ENCODE data around the gene RNF182.
"Not testable (repeated sequence)": the region's sequence is repeated elsewhere in the genome, so short reads cannot be mapped to it uniquely, and the experiment has no call there.

Gene RNF182

DNA sequence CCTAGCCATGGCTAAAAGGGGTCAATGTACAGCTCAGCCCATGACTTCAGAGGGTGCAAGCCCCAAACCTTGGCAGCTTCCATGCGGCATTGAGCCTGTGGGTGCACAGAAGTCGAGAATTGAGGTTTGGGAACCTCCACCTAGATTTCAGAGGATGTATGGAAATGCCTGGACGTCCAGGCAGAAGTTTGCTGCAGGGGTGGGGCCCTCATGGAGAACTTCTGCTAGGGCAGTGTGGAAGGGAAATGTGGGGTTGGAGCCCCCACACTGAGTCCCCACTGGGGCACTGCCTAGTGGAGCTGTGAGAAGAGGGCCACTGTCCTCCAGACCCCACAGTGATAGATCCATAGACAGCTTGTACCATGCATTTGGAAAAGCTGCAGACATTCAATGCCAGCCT, 47.9 kb downstream of the RNF182 start:
- DNase-seq: not testable (repeated sequence)

DNA sequence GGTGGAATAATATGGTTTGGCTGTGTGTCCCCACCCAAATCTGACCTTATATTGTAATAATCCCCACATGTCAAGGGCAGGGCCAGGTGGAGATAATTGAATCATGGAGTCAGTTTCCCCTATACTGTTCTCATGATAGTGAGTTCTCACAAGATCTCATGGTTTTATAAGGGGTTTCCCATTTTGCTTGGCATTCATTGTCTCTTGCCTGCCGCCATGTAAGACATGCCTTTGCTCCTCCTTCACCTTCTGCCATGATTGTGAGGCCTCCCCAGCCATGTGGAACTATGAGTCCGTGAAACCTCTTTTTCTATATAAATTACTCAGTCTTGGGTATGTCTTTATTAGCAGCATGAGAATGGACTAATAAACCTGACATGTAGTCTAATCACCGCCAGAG, 48.7 kb downstream of the RNF182 start:
- DNase-seq: not testable (repeated sequence)

DNA sequence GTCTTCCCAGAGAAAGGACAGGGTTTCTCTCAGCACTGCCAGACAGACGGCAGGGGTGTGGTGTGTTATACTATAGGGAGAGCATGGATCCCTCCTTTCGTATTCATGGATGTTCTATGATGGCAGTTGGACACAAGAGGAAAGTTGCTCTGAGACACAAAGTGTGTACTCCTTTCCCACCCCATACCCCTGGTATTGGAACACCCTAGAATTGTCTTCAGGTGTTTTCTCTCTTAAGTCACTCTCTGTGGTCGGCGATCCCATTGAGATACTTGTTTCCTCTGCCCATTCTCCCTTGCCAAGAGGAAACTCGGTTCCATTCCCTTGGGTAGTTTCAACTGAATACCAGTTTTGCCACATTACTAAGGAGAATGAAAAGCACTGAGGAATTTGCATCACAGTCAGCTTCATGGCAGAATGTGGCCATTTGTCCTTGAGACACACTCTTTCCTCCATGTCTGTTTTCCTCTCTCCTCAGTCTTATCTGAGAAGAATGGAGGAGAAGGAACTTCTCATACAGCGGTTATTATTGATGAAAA, 53.4 kb downstream of the RNF182 start:
- DNase-seq: no peak

DNA sequence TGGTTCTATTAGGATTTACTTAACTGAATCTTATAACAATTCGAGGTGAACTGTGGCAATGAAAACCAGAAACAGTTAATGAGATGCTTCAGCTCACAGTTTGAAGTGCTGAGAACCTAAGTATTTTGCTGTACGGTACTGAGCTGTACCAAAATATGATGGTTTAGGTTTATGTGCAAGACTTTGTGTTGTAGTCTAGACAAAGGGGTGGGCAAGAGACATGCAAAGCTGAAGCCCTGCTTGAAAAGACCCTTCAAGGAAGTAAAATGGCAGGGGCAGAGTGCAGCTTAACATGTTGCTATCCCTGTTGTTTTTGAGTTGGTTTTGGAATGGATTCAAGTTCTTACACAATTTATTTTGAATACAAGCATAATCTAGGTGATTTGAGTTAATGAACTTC, 54.0 kb downstream of the RNF182 start:
- DNase-seq: no peak

- DNase-seq: no peak
Observed at GRCh38 chr6:13979284-13980171, 54.8 kb downstream of the RNF182 start.

GRCh38 chr6:13980534-13980933, 55.8 kb downstream of the RNF182 start:
- DNase-seq: no peak

DNA sequence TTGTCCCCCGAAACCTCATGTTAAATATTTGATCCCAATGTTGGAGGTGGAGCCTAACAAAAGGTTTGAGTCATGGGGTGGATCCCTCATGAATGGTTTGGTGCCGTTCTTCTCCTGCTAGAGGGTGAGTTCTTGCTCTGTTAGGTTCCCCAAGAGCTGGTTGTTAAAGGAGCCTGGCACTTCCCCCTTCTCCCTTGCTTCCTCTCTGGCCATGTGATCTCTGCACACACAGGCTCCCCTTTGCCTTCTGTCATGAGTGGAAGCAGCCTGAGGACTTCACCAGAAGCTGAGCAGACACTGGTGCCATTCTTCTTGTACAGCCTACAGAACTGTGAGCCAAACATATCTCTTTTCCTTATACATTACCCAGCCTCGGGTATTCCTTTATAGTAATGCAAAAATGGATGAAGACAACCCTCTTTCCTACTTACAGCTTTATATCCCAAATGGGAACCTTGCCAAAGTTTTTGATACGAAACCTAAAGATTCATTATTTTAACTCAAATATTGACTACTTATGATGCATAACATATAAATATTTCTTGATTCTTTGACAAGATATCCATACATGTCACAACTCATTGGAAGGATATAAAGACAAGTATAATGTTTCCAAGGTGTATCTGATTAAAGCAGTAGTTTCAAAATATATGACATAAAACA, 61.0 kb downstream of the RNF182 start:
- no peak for DNase-seq

- DNase-seq: no peak
Observed at GRCh38 chr6:13986700-13987399, 62.1 kb downstream of the RNF182 start.

DNA sequence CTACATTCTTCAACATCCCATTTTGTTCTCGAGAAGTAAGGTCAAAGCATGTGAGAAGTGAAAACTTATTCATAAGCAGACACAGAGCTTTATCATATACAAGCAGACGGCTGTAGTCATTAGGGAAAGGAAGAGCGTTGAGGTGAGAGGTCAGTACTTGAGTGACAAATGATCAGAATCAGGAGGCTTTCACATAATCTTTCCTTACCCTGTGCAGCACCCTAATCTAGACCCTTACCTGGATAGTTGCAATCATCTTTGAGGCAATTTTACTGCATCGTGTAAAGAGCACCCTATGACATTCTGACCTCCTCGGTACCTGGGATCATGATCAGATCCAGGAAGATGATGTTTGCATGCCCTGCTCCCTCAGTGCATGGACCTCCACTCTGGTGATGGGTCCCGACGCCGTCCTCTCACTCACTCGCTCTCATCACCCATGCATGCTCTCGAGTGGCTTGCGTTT, 62.7 kb downstream of the RNF182 start:
- DNase-seq: no peak

DNA sequence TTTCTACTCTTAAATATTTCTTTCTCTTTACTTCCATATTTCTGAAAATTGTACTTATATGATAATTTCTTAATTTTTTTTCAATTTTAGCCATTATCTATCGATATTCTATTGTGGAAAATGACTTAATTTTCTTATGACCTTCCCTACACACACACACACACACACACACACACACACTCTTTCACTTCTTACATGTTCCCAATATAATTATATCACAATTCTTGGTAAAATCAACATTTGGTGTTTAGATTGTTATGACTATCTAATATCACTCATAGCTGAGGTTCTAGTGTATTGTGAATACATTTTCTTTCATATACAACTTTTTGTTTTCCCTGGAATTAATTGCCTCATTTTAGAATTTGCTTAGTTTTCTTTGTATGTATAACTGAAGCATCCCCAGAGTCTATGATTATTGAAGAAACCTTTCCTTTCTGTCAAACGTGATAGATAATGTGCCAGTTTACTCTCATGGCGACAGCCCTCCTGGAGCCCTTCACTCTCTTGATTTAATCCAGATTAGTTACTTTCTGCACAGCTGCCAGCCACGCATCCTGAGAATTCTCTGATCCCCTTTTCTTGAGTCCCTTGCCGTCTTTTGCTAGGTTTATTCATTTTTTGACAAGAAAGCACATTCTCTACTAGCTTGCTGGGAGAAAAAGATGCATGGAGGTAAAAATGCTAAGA, 63.4 kb downstream of the RNF182 start:
- no peak for DNase-seq

DNA sequence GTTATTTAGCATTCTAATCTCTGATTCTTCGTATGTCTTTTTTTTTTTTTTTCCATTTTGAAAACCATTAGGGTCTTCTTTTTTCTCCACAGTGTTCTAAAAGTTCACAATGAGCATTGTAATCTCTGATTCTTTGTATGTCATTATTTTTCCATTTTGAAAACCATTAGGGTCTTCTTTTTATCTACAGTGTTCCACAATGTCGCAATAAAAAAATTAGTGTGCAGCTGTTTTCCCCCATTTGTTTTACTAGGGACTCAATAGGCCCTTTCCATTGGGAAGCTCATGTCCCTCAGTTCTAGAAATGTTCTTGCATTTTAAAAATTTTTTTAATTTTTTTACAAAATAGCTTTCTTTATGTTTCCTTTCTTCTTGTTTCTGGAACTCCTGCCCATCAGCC, 64.2 kb downstream of the RNF182 start:
- no peak for DNase-seq

DNA sequence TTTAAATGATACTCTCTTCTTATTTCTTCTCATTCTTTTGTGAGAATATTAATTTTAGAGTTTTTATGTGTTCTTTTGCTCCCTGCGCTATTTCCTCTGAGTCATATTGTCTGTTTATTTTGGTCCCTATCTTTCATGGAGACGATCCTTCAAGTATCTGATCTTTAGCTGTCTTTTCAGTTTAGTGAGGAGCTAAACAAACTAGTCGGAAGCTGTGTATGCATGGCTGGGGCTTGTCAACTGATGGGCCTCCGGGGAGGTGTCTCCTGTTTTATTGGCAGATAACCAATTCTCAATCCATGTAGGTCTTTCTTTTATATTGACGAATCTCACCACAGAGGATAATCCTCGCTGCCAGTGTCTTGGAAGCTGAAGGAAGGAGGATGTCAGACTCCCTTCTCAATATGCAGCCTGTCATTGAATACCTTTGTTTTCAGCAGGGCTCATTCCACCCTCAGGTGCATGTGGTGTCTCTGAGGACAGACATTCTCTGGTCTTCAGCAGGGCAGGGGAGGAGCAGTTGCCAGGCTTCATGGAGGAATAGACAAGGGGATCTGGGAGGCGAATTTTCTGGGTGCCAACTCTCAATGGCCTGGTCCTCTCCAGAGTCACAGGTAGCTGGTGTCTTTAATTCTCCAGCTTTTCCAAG, 64.9 kb downstream of the RNF182 start:
- no peak for DNase-seq

DNA sequence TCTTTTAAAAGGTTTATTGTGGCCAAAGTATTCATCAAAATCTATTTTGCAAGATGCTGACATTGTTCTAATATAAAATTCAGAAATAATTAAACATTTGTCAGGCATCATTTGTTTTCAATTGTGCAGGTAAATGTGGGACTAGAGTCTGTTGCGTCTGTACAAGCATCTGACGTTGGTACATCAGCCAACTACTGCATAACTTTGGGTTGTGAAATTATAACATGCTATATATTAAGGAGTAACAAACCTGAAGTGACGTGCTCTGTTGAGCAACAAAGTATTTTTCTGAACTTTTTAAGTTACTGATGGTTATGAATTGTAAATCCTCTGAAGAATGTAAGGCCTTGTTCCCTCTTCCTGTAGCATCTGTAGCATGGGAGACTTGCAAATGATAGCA, 66.0 kb downstream of the RNF182 start:
- DNase-seq: no peak

- DNase-seq: no peak
Observed at GRCh38 chr6:13991393-13991792, 66.6 kb downstream of the RNF182 start.

- DNase-seq: no peak
Observed at GRCh38 chr6:13992417-13993055, 67.8 kb downstream of the RNF182 start.

DNA sequence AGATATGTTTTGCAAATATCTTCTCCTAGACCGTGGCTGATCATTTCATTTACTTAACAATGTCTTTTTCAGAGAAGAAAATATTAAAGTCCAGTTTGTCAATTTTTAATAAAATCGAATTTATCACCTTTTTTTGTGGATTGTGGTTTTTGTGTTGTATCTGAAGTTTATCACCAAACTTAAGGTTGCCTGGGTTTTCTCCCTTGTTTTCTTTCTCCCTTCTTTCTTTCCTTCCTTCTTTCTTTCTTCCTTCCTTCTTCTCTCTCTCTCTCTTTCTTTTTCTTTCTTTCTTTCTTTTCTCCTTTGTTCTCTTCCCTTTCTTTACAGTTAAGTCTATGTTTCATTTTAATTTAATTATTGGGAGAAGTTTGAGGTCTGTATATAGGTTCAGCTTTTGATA, 68.7 kb downstream of the RNF182 start:
- DNase-seq: no peak

- no peak for DNase-seq
Observed at GRCh38 chr6:13998356-13998755, 73.6 kb downstream of the RNF182 start.

DNA sequence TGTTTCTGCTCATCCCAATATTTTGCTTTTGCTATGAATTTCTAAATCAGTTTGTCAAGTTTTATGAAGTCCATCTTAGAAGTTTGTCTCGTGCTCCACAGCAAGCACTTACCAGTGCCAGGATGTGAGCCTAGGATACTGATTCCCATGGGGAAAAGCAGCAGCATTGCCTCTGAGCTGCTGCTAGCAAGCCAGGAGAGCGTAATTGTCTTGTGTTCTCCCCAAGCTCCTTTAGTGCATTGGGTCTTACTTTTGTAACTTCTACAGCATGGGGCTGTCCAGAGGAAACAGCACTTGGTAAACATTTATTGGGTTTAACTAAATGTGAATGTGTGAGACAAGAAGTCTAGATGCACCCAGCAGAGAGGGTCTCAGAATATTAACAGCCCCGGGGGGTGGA, 76.1 kb downstream of the RNF182 start:
- DNase-seq: no peak

- DNase-seq: no peak
Observed at GRCh38 chr6:14001329-14002012, 76.7 kb downstream of the RNF182 start.

- no peak for DNase-seq
Observed at GRCh38 chr6:14002176-14002947, 77.6 kb downstream of the RNF182 start.

All from KG1 (cell line).